ENCODE measurements around the gene CDH12. TPM values are rescaled to one million over a fixed set of nuclear protein-coding genes. Genes with fewer than 3 reads are reported as not detected.

Gene CDH12
- total RNA-seq, result not detected in 2 replicates

DNA sequence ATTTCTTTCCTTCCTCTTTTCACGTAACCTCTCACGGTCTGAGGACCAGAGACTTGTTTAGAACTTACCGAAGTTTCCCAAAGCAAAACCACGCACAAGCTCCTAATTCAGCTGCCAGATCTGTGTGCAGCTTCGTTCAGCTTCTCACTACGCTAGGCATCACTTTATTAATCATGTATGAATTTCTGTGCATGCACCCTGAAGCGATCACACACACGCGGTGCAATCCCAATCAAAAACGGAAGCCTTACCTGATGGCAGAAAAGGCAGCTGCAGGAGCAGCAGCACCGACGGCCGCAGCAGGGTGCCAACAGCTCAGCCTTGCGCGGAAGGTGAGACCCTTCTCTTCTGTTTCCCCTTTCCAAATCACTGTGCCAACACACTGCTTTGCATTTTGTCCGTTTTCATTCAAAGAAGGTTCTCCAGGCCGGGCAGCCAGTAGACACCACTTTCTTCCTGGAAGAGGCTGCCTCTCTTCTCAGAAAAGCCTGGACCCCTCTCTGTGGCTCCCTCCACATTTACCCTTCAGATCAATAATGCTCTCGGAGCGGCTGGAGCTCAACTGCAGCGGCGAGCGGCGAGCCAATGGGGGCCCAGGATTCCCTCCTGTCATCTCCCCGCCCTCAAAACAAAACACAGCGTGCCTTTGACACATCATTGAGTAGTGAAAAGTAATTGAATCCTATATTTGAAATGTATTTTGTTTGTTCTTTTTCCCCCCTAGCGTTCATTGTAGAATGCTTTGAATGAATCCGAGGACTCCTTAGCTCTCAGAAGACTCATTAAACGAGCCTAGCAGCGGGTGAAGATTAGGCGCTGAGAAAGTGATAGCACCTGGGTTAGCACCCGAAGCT lies at the start of gene CDH12:
TSS of gene CDH12 (minus strand) at position 538 of the 854 bp plus-strand sequence.

Measured in myometrial cell (primary cell).